GM18873 (cell line): ENCODE data around the gene DSP.

Experiments used
- ATAC-seq: cut with Tn5 transposase; IDR thresholded peaks from one replicate; pipeline ENCODE4 v1.9.1; 2021; ENCODE audit warnings: mild to moderate bottlenecking, moderate library complexity, moderate number of reproducible peaks; ENCODE audit not compliant: unreplicated experiment, low FRiP score

The DSP gene

DNA sequence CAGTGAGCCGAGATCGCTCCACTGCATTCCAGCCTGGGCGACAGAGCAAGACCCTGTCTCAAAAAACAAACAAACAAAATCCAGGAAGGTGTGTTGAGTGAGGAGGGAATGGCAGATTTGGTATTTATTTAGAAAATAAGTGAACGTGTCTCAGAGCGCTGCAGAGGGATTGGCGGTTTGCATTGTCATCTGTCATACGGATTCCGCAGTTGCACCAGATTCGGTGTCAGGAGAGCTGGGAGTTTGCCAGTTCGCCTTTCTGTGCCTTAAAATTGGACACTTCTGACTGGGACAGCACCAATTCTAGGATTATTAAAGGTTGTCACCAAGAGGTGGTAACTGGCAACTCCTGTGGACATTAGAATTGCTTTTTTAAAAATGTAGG is 49.4 kb downstream of the DSP start:
- ATAC-seq = no peak

DNA sequence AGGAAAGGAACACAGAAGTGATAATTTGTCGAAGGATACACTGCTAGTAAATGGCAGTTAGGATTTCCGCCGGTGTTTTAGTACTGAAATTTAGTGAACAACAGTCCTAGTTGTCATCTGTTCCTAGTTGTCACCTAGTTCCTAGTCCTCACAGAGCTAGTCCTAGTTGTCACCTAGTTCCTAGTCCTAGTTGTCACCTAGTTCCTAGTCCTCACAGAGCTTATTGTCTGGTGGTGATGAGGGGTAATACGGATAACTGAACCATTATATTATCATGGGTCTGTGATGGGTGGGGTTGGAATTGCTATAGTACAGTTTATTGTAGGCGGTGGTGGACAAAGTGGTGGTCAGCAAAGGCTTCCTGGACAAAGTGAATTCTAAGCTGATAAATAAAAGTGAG is 50.3 kb downstream of the DSP start:
- ATAC-seq = no peak

DNA sequence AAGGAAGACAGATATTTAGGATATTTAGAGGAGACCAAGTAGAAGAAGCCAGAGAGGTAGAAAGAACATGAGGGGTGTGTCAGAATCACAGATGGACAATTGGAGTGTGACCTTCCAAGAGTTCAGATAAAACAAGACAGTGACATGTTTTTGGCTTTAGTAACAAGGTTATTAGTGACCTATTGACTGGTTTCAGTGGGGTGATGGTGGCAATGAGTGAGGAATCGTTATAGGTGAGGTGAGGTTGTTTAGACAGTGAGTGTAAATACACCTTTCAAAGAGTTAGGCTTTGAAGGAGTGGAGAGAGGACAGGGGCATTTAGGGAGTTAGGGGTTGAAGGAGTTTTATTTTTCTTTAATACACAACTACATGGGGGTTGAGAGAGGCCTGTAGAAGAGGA is 51.8 kb downstream of the DSP start:
- ATAC-seq = no peak

DNA sequence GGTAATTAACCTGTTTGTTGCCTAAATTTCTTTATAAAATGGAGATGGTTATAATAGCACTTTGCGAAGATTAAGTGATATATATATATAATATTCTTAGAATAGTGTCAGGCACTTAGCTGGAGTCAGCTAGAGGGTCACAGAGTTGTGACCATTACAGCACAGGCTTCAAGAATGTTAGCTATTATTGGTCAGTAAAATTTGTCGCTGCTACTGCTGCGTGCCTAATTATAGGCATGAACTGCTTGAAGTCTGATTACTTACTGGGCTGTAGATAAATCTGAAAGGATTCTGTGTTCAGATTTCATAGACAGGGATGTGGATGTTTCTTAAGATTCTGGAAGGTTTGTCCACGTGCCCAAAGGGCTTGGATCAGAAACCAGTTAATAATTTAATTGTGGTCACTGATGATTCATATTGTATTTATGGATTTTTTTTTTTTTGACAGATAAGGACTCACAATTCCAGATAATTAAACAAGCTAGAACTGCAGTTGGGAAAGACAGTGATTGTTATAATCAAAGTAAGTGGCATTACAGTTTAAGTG is 53.2 kb downstream of the DSP start:
- ATAC-seq = no peak

DNA sequence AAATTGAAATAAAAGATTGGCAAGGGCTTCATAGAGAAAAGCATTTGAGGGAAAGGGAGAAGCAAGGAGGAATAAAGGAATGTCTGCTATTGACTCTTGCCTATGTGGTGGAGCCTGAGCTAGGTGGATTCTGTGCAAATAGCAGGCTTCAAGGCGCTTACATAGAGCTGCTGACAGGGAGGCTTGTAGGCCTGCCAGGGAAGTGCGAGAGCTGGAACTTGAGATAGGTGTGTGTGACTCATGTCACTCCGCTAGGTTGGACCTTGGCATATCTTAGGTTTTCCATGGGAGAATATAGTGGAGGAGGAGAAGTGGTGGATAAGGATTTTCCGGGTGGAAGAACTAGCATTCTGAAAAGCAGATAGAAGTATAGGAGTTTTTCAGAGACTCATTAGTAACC is 62.5 kb downstream of the DSP start:
- no peak for ATAC-seq

GRCh38 chr6:7604506-7604905 is 63.0 kb downstream of the DSP start:
- ATAC-seq = no peak

- no peak for ATAC-seq
Observed at GRCh38 chr6:7615611-7616383, 74.3 kb downstream of the DSP start.

DNA sequence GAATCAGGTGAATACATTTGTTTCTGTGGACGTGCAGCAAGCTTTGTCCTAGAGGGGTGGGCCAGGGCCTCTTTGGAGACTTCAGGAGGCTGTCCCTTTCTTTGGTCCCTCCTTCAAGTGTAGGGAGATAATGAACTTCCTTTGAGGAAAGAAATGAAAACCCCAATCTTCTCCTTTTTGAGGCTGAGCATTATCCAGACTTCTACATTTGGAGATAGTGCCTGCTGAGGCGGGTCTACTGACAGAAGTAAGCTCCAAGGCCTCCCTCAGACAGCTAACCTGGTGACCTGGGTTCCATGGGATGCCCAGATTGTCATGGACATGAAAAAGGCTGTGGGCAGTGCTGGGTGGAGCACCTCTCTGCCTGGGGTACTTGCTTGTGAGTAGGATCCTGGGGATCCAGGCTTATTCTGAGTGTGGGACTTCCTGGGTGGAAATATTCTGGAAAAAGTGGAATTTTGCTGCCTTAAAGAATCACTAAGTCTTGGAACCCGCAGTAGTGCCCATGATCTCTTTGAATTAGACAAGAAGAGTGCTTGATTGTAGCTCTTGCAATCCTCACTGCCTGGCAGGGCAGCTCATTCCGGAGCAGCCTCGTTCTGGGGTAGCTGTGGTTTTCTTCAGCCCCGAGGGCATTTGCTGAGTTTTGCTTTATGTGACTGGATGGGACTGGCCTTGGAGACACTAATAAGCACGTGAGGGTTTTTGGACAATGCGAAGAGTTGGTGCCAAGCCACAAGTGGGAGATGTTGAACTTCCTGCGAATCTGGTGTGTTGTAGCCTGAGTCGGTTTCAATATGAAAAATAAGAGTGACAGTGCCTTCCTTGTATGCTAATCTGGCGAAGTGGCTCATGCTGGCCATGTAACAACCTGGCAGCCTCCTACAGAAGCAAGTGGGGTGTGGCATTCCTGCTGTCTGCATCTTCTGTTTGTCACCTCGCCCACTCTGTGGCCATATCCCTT is 76.6 kb downstream of the DSP start:
- ATAC-seq = no peak

DNA sequence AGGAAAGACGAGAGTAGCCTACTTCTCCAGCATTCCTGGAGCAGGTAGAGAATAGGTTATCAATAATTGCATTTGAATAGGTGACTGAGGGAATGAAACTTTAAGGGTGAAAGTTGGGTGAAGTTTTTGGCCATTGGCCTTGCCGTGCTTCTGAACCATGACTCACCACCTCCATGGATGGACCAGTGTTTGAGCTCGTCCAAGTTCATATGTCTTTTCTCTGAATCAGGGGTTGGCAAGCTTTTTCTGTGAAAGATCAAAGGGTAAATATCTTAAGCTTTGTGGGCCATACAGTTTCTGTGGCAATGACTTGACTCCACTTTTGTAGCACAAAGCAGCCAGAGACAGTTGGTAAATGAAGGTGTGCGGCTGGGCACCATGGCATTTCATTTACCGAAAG is 80.3 kb downstream of the DSP start:
- no peak for ATAC-seq

DNA sequence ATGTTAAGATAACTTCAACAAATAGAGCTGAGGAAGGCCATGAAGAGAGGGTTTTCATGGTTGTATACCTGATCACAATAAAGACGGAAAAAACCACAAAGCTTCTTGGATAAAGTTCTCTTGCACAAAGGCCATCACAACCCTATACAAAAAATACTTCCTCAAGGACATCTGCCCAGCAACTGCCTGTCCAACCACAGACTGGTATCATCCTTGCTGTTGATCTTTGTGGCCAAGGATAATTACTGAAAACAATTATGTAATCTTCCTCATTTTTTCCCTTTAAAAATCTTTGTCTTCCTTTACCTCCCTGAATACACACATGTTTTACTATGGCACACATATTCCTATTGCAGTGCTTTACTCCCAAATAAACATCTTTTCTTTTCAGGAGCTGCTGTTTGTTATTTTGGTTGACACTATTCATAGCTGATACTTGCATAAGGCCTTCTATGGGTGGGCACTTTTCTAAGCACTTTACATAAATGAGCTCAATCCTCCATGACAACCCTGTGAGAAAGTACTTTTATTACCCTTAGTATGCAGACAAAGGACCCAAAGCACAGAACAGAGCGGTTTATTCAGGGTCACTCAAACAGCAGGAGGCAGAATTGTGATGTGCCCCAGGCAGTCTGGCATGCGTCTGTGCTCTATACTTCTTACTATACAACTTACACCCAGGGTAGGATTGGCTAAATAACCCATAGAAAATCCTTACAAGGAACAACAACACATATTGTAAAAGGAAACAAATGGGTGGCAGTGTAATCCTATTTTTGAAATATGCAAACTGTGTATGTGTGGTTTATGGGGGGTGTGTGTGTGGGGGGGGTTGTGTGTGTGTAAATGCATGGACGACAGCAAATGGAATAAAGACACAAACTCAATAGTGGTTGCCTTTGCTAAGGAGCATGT is 83.6 kb downstream of the DSP start:
- no peak for ATAC-seq

DNA sequence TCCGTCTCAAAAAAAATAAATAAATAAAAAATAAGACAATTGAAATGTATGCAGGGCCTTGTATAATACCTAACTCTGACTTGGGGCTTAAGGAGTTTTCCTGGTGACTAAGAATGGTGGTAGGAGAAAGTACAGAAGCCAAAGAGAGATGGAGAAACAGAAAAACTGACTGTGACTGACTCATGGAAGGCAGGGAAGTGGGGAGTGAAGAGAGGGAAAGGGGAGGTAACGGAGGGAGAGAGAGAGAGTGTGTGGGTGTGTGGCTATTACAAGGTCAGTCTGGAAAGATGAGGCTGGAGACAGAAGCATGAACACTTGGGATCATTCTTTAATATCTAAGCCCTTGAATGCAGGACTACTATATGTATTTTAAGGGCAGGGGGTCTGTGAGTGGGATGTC is 87.0 kb downstream of the DSP start:
- ATAC-seq = no peak

GRCh38 chr6:7628909-7629308 is 87.4 kb downstream of the DSP start:
- no peak for ATAC-seq

GRCh38 chr6:7629321-7629720 is 87.8 kb downstream of the DSP start:
- no peak for ATAC-seq

- no peak for ATAC-seq
Observed at GRCh38 chr6:7630792-7631191, 89.3 kb downstream of the DSP start.

- ATAC-seq = no peak
Observed at GRCh38 chr6:7631466-7631865, 90.0 kb downstream of the DSP start.

- no peak for ATAC-seq
Observed at GRCh38 chr6:7632501-7633290, 91.2 kb downstream of the DSP start.

DNA sequence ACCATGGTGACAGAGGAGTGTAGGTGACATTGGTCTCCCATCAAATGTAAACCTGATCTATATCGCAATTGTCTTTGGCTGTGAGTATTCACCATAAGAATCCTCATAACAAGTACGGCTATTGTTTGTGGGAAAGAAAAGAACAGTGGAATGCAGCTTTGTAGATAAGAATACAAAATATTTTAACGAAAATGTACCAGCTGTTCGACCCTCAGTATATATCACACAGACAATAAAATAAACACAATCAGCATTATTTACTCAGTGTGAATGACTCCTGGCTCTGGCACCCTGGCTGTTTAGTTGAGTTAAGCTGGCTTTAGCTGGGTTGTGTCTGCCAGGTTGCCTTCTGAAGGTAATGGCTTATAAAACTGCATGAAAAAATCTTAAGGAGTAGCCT is 91.9 kb downstream of the DSP start:
- ATAC-seq = no peak

DNA sequence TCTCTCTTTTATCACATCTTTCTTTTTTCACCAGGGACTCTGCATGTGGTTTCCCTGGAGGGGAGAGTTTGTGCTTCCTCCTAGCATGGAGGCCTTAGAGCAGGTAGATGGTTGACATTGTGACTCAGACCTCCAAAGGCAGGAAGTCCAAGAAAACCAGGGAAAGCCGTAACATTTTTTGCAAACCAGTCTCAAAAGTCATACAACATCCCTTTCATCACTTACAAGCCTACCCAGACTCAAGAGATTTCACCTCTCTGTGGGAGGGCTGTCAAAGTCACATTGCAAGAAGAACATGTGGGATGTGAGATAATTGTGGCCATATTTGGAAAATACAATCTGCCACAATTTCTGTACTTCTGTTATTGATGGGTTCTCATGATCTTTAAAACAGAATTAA is 94.7 kb downstream of the DSP start:
- ATAC-seq = no peak
